ENCODE results near the gene FER.
"Not testable (repeated sequence)": the region's sequence is repeated elsewhere in the genome, so short reads cannot be mapped to it uniquely, and the experiment has no call there.

The FER gene

DNA sequence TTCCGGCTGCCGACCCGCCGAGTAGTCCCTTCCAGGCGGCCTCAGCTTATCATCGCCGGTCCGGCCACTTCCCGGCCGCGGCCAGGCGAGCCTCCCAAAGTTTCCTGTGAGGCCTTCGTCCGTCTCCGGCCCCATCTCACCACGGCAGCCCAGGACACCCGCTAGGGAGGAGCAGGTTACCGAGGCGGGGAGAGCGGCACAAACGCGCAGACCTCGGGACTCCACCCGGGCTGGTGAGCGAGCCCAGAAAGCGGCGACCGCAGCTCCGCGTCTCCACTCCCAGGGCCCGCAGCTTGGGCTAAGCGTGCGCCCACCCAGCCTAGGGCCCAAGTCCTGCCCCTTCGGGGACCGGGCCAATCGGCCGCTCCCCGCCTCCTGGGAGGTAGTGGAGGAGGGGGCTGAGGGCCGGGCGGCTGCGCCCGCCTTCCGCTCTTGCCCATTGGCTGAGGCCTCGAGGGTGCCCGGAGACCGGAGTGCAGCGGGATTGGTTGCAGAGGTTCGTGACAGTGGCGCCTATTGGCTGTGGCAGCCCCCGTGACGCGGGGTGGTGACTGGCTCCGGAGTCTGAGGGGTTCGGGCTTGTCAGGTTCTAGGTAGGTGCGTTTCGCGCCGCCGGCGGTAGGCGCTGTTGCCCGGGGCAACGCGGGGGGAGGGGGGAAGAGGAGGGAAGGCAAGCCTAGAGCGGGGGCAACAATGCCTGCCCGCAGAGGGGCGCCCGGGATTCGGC is 867 bp downstream of the FER start:
- DNase-seq = peak; percentile 84 to 95

DNA sequence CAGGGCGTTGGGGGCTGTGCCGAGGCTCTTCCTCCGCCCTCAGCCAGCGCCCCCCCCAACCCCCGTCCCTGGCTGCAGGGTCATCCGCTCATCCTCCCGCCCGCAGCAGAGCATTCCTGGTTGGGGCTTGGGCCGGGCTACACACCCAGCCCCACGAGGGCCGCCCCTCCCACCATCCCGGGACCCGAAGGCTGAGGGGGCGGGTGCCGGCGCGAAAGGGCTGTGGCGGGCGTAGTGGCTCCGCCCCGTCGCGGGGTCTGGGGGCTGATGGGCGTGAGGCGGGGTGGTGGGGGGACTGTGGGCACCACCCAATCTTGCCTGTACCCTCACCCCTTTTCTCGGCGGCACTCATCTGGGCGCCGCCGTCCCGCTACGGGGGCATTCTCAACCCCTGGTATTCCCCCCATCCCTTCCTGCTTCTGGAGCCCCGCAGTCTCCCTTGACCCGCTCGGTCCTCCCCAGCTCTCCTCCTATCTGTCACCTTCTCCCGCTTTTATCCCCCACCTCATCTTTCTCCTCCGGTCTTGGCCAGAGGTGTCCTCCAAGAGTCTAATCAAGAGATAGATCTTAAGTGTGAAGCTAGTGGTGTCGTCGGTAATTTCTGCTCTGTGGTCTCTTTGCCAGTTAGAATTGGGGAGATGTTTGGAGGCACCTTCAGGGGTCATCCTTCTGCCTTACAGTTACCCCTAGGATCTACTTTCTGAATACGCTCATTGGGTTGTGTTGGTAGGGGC is 1.6 kb downstream of the FER start:
- DNase-seq = peak in 1 of 2 experiments; percentile 27

DNA sequence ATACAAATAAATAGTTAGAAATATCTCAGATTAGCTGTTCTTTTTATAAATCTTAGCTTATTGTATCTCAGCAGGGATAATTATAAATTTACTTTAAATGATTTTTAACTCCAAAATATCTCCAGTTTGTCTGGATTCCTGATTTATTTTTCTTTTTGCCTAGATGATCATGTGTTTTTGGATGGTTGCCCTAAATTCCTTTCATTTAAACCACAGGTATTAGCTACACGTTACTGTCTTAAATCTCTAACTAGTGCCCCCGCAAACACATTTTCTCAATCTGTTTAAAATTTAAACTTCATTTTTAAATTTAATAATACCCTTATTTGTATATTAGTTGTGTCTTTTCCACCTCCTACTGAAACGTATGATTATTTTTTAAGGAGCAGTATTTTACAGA is 5.6 kb downstream of the FER start:
- DNase-seq = no peak

DNA sequence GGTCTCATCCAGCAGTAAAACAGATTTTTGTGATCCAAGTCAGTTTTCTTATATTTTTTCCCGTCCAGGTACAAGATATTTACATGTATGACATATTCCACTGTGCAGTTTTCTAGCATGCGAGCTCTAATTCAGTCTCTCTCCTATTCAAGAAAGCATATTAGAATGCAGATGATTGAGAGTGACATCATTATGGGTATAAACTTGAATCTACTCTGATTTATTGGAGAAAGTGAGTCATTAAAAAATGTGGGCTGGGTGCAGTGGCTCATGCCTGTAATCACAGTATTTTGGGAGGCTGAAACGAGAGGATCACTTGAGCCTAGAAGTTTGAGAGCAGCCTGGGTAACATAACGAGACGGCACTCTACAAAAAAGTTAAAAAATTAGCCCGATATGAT is 6.2 kb downstream of the FER start:
- no peak for DNase-seq

DNA sequence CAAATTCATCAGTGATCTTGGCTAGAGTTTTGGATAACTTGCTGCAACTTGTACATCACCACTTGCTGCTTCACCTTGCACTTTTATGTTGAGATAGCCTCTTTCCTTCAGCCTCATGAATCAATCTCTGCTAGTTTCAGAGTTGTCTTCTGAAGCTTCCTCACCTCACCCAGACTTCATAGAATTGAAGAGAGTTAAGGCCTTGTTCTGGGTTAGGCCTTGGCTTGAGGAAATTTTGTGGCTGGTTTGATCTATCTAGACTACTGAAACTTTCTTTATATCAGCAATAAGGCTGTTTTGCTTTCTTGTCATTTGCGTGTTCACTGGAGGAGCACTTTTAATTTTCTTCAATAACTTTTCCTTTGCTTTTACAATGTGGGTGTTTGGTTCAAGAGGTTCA is 12.8 kb downstream of the FER start:
- DNase-seq = no peak

DNA sequence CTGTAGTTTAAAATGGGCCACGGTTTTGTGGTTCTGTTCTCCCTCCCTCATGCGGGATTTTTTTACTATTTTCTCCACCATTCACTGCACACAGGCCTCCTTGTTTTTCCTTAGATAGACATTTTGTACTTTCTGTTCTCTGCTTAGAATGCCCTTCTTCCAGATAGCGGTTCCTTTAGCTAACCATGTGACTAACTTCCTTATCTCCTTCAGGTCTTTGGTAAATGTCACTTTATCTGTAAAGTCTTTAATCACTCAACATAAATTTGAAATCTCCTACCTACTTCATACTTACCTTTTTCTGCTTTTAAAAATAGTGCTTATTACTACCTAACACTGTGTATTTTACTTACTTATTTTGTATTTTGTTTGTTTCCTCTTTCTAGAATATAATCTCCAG is 15.0 kb downstream of the FER start:
- DNase-seq = no peak

DNA sequence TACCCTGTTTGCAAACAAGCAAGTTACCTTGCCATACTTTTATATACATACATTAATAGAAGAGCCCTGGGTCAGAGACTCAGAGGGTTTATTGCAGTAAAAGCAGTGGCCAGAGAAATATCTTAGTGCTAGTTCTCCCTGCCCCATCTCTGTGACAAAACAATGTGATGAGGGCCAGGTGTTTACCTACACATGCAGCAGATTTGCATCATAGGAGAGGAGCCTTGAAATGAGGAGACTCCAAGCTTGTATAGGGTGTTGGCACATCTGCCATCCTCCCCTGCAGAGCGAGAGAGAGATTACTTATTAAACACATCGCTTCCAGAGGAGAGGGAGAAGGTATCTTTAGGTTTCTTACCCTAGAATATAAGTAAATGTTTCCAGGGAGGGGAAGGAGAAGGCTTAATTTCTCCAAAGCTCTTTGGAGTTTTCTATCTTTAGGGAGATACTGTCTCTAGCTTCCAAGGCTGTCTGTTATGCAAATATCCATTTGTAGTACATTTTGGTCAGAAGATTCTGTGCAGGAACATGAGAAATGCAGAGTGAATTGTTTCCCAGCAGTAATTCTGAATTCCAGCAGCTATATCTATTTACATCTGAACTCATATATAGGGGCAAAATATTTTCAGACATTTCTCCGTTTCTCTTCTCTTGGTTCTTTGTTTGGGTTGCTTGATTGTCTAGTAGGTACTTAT is 15.7 kb downstream of the FER start:
- no peak for DNase-seq

DNA sequence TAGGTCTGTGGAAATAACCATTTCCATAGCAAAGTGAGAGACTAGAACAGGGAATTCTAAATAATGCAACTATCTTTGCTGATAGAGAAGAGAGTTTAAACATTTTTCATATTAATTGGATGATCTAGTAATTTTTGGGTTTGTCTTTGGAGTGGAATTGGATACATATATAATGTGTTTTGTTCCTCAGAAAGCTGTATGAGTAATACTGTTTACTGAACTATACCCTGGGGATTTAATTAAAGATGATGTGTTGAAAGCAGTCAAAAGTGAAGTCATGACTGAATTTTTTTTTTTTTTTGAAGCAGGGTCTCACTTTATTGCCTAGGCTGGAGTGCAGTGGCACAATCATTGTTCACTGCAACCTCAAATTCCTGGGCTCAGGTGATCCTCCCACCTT is 17.9 kb downstream of the FER start:
- no peak for DNase-seq

DNA sequence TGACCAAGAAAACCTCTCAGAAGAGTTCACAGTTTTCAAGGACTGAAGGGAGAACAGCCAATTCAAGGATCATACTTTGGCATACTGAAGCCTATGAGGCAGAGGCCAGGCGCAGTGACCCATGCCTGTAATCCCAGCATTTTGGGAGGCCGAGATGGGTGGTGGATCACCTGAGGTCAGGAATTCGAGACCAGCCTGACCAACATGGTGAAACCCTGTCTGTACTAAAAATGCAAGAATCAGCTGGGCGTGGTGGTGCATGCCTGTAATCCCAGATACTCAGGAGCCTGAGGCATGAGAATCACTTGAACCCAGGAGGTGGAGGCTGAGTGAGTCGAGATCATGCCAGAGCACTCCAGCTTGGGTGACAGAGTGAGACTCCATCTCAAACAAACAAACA is 19.2 kb downstream of the FER start:
- not testable (repeated sequence) for DNase-seq

DNA sequence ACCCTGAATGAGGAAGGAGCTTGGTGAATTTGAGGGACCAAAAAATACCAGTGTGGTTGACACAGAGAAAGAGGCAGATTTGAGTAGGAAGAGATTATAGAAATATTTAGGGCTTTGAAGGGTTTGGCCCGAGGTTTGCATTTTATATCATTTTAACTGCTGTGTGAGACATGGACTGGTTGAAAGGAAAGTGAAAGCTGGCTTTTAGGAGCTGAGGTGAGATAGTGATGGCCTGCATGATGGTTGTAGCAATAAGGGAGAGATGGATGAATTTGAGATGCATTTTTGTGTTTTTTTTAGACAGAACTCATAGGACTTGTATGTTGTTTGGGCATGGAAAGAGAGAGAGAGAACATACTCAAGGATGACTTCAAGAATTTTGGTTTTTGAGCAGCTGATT is 21.7 kb downstream of the FER start:
- DNase-seq = no peak

DNA sequence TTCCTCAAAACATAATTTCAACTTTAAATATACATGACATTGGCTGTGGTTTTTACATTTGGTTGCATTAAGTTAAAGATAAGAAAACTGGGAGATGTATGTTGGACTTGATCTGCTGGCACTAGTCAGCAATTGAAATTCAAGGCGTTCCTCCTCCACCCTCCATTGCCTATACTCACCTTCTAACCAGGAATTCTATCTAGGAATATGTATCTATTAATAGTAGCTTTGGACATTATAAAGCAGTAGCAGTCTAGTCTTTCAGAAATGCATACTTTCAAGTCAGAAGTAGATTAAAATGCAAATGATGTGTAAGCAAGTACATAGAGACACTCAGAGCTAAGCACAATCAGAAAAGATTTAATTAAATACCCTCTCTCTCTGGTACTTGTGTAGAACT is 24.9 kb downstream of the FER start:
- DNase-seq = no peak

DNA sequence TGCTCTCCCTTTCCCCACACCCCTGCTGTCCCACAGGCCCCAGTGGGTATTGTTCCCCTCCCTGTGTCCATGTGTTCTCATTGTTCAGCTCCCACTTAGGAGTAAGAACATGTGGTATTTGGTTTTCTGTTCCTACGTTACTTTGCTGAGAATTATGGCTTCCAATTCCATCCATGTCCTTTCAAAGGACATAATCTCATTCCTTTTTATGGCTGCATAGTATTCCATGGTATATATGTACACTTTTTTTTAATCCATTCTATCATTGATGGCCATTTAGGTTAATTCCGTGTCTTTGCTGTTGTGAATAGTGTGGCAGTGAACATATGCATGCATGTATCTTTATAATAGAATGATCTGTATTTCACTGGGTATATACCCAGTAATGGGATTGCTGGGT is 25.6 kb downstream of the FER start:
- no peak for DNase-seq

DNA sequence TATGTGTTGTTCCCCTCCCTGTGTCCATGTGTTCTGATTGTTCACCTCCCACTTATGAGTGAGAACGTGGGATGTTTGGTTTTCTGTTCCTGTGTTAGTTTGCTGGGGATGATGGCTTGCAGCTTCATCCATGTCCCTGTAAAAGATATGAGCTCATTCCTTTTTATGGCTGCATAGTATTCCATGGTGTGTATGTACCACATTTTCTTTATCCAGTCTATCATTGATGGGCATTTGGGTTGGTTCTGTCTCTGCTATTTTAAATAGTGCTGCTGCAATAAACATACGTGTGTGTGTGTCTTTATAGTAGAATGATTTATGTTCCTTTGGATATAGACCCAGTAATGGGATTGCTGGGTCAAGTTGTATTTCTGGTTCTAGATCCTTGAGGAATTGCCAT is 26.4 kb downstream of the FER start:
- DNase-seq = not testable (repeated sequence)

DNA sequence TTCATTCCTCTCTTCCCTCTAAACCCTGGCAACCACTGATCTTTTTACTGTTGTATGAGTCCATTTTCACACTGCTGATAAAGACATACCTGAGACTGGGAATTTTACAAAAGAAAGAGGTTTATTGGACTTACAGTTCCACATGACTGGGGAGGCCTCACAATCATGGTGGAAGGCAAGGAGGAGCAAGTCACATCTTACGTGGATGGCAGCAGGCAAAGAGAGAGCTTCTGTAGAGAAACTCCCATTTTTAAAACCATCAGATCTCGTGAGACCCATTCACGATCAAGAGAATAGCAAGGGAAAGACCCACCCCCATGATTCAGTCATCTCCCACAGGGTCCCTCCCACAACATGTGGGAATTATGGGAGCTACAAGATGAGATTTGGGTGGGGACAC is 29.9 kb downstream of the FER start:
- DNase-seq = not testable (repeated sequence)

DNA sequence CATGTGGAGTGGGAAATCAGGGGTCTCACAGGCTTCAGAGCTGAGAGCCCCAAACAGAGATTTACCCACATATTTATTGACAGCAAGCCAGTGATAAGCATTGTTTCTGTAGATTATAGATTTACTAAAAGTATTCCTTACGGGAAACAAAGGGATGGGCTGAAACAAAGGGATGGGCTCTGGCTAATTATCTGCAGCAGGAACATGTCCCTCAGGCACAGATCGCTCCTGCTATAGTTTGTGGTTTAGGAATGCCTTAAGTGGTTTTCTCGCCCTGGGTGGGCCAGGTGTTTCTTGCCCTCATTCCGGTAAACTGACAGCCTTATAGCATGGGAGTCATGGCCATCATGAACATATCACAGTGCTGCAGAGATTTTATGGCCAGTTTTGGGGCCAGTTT is 36.9 kb downstream of the FER start:
- not testable (repeated sequence) for DNase-seq

DNA sequence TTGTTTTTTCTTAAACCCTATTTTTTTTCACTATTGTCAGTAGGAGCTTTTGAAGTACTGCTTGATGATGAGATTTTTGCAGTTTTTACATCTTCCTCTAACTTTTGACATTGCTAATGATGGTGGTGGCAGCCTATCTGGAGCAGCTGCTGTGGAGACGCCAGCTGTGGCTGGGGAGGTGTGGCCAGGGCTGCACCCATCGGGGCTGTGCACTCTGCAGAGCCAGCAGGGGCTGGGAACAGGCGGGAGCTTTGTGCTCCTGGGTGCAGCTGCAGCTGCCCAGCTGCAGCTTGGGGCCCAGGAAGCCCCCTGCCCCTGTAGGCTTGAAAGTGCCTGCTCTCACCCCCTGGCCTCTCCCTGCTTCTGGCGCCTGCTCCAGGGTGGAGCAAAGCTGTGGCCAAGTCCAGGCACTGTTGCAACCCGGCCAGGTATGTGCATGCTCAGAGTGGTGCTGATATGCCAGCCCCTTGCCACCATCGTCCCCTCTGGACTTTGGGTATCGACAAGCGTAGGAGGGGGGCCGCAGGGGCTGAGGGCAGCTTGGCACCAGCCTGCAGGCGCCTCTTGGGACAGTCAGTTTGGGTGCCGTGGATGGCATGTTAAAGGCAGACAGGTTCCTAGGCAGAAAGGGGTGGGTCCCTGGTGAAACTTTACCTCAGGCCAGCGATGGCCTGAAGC is 39.2 kb downstream of the FER start:
- DNase-seq = no peak

DNA sequence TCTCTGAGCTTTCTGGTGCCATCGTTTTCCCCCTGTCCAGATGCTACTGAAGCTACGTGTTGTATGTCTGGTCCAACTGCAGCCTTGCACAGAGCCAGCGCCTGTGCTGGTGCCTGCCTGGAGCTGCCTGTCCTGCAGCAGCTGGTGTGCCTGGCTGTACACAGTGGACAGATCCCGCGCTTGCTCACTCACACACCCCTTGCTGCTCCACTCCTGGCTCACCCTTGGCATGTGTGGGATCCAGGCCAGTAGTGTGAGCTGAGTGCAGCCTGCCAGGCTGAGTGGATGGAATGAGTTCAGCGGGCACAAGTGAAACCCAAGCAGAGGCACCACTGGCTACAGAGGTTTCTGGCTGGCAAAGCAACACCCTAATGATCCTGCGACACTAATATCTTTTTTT is 40.4 kb downstream of the FER start:
- DNase-seq = no peak

DNA sequence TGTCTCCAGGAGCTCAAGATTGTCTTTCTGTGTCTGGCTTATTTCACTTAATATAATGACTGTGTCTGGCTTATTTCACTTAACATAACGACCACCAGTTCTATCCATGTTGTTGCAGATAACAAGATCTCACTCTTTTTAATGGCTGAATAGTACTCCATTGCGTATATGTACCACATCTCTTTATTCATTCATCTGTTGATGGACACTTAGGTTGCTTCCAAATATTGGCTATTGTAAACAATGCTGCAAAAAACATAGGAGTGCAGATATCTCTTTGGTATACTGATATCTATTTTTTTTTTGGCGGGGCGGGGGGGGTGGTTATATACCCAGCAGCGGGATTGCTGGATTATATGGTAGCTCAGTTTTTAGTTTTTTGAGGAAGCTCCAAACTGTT is 45.5 kb downstream of the FER start:
- no peak for DNase-seq

DNA sequence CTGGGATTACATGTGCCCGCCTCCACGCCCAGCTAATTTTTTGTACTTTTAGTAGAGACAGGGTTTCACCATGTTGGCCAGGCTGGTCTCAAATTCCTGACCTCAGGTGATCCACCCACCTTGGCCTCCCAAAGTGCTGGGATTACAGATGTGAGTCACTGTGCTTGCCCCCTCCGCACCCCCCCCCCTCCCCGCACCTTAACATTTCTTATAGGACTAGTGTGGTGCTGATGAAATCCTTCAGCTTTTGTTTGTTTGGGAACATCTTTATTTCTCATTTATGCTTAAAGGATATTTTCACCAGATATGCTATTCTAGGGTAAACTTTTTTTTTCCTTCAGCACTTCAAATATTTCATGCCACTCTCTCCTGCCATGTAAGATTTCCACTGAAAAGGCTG is 46.7 kb downstream of the FER start:
- not testable (repeated sequence) for DNase-seq

DNA sequence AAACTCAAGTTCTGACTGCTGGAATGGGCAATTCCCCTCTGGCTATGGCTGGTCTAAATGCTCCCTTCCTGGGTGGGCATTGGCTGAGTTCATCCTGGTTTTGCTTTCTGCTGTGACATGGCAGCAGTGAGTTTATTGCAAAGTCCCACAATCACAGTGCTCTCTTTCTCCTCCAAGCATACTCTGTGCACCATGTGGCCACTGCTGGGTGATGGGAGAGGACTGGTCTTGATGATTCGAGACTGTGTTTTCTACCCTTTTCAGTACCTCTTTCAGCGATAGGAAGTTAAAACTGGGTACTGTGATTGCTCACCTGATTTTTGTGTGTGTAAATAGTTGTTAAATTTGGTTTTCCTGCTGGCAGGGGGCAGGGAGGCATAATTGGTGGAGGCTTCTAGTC is 49.7 kb downstream of the FER start:
- no peak for DNase-seq

DNA sequence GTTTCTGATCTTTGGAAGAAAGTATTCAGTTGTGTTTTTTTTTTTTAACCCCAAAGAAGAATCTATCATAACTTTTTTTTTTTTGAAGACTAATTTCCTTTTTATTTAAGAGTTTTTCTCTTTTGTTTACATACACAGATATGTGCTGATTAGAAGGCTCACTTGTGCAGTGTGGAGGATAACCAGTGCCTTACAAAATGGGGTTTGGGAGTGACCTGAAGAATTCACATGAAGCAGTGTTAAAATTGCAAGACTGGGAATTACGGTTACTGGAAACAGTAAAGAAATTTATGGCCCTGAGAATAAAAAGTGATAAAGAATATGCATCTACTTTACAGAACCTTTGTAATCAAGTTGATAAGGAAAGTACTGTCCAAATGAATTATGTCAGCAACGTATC is 50.3 kb downstream of the FER start:
- no peak for DNase-seq

DNA sequence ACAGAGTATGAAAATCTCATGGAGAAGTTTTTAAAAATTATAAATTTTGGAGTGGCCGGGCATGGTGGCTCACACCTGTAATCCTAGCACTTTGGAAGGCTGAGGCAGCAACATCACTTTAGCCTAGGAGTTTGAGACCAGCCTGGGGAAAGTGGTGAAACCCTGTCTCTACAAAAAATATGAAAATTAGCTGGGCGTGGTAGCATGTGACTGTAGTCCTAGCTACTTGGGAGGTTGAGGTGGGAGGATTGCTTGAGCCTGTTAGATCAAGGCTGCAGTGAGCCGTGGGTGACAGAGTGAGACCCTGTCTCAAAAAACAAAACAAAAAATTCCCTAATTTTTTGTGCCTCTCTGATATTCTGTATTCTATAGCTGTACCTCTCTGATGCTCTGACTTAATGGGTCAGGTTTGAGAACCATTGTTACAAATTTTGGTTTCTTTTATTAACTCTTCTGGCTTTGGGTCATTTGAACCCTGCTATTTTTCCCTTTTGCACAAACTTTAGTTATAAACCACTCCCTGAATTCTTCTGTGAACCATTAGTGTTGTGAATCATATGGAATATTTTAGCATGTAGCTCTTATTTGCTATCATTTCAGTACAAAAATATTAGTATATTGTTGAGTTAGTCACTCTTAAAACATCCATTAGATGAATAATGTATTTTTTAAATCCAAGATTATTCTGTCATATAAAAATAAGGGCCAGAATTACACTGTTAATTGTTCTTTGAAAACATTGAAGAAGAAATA is 51.0 kb downstream of the FER start:
- DNase-seq = no peak

DNA sequence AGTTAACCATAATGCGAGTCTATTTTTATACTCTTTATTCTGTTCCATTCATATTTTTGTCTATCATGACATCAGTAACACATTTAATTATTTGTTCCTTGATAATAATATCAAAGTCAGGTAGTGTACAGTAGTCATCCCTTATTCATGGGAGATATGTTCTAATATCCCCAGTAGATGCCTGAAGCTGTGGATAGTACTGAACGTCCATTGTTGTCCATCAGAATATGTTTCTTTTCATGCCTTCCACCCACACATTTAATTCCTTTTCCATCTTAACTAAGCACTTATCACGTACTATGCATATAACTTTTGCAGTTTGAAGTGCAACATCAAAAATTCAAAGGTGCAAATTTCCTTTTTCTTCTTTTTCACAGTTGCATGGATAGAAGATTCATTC is 53.6 kb downstream of the FER start:
- no peak for DNase-seq
